GM12878 (cell line): ENCODE data around the gene DAAM2. TPM values are rescaled to one million over a fixed set of nuclear protein-coding genes. Genes with fewer than 3 reads are reported as not detected.

Source experiments
- ATAC-seq: fragments of 200-7000 bp; cut with Tn5 transposase; 3 replicates; pipeline ENCODE4 v1.9.1; 2020; ENCODE audit warnings: mild to moderate bottlenecking, moderate library complexity
- BruUV-seq: library from RNA; stranded (reverse); fragments of 400-500 nt; replicated peaks from 2 replicates; lab custom pipeline; 2021; lab: Mats Ljungman, UMichigan
- CTCF ChIA-PET: fragments of 300-600 bp; sonication (Branson Sonifier 250); formaldehyde crosslinking; extraction: SDS; loops from one replicate; lab custom pipeline; 2021; ENCODE audit warnings: inconsistent platforms; lab: Yijun Ruan, JAX
- POLR2A ChIA-PET: fragments of 350-600 bp; formaldehyde crosslinking; extraction: SDS; loops from one replicate; lab custom pipeline; 2021; ENCODE audit warnings: inconsistent platforms; lab: Charles Lee
- RAD21 ChIA-PET: fragments of 300-600 bp; sonication (Branson Sonifier 250); formaldehyde crosslinking; loops from one replicate; lab custom pipeline; 2023; ENCODE audit warnings: antibody characterized with exemption; ENCODE audit not compliant: unreplicated experiment; lab: Charles Lee
- SMC1A ChIA-PET: fragments of 300-600 bp; sonication (Branson Sonifier 250); formaldehyde crosslinking; loops from one replicate; lab custom pipeline; 2023; ENCODE audit not compliant: unreplicated experiment, uncharacterized antibody; lab: Charles Lee
- DNase-seq: peaks from one replicate; pipeline ENCODE4 v3.0.0-alpha.2; 2011; ENCODE audit warnings: low read depth, low spot score
- FAIRE-seq: peaks from 3 replicates; lab custom pipeline; 2011; peaks lifted over from hg19 to GRCh38; lab: Jason Lieb, UNC
- H2AFZ ChIP-seq: 2 replicates; pipeline ENCODE4 v1.6.0; 2011; ENCODE audit warnings: low read depth, low read length, control low read depth; ENCODE audit not compliant: control insufficient read depth
- H3K27ac ChIP-seq: 2 replicates; pipeline ENCODE4 v1.5.1; 2011; ENCODE audit warnings: control low read depth; ENCODE audit not compliant: control insufficient read depth, insufficient read depth
- H3K27me3 ChIP-seq, 2 experiments: replicated peaks in 1 of 2; 2 replicates each; pipeline versions ENCODE4 v1.6.0 to v1.6.1; 2011; ENCODE audit warnings: low read length in 1 of 2; ENCODE audit not compliant: control insufficient read depth in 2 of 2, insufficient read depth in 2 of 2
- H3K36me3 ChIP-seq, 2 experiments: 2 replicates each; pipeline ENCODE4 v1.5.1; 2011; ENCODE audit warnings: low read length in 1 of 2; ENCODE audit not compliant: control insufficient read depth in 2 of 2, insufficient read depth in 2 of 2
- H3K4me1 ChIP-seq: 2 replicates; pipeline ENCODE4 v1.6.1; 2011; ENCODE audit warnings: mild to moderate bottlenecking, low read length, moderate library complexity, mixed read lengths; ENCODE audit not compliant: control insufficient read depth, insufficient read depth
- H3K4me2 ChIP-seq: 2 replicates; pipeline ENCODE4 v1.6.0; 2011; ENCODE audit warnings: control low read depth; ENCODE audit not compliant: control insufficient read depth, insufficient read depth
- H3K4me3 ChIP-seq: fragments of 200-600 bp; sonication (generic); 2 replicates; pipeline ENCODE4 v1.5.1; 2016
- H3K79me2 ChIP-seq: 2 replicates; pipeline ENCODE4 v1.6.0; 2011; ENCODE audit warnings: low read length; ENCODE audit not compliant: control insufficient read depth, insufficient read depth
- H3K9ac ChIP-seq: 2 replicates; pipeline ENCODE4 v1.8.0; 2011; ENCODE audit warnings: low read length, control low read depth, mixed read lengths; ENCODE audit not compliant: control insufficient read depth, insufficient read depth
- H3K9me3 ChIP-seq: replicated peaks from 3 replicates; pipeline ENCODE4 v1.5.1; 2011; ENCODE audit warnings: mild to moderate bottlenecking, low read length; ENCODE audit not compliant: control insufficient read depth, insufficient read depth
- H4K20me1 ChIP-seq: 2 replicates; pipeline ENCODE4 v1.6.0; 2011; ENCODE audit not compliant: control insufficient read depth, insufficient read depth
- SUZ12 ChIP-seq: fragments of 200-600 bp; sonication (generic); IDR thresholded peaks from one replicate; pipeline ENCODE4 v1.6.1; 2018; ENCODE audit warnings: antibody characterized with exemption, mild to moderate bottlenecking; ENCODE audit not compliant: unreplicated experiment
- WGBS: methylation state at CpG from one replicate; pipeline ENCODE4 v1.1.6; 2016; ENCODE audit warnings: low lambda C conversion rate; ENCODE audit not compliant: insufficient replicate concordance, insufficient coverage; ENCODE audit errors: missing lambda C conversion rate; 5-methylcytosine and 5-hydroxymethylcytosine counted together
- in situ Hi-C: fragments of 300-500 bp; cut with MboI; formaldehyde crosslinking; loops from 9 replicates; pipeline ENCODE4 v1.14.3; 2018; ENCODE audit warnings: mixed read lengths
- intact Hi-C: fragments of 100-400 bp; cut with micrococcal nuclease; formaldehyde crosslinking; loops from one replicate; pipeline ENCODE4 v1.14.2; 2022; ENCODE audit not compliant: unreplicated experiment
- polyA plus RNA-seq, 11 experiments: library from polyadenylated mRNA; depleted of rRNA in 4 of 11; unstranded in 6 of 11; stranded (reverse) in 5 of 11; fragments of >200 nt; fragmentation: Nextera tagmentation in 4 of 11; fragmentation: Illumina TruSeq in 1 of 11; extraction: Ambion mirVana in 4 of 11; extraction: Trizol in 1 of 11; gene quantifications; 1 replicate in 1 of 11; 2 replicates in 10 of 11; pipeline versions ENCODE4 v1.2.1 to v1.2.3, GENCODE V29; 2011 to 2016; ENCODE audit warnings: inconsistent platforms in 2 of 11, missing spikeins in 2 of 11, low read depth in 1 of 11
- total RNA-seq, 4 experiments: library from RNA; depleted of rRNA in 3 of 4; stranded (reverse); fragments of >200 nt in 3 of 4; fragmentation: Illumina TruSeq in 1 of 4; extraction: Trizol in 1 of 4; gene quantifications; 2 replicates each; pipeline versions ENCODE4 v1.2.1 to v1.2.3, GENCODE V29; 2013 to 2021
- TF ChIP-seq, protein P1 (sequence below): fragments of 450-650 bp; IDR thresholded peaks from 2 replicates; pipeline ENCODE4 v1.6.1; 2017; ENCODE audit warnings: mild to moderate bottlenecking
- TF ChIP-seq, protein P2 (sequence below): IDR thresholded peaks from 2 replicates; pipeline ENCODE4 v1.6.1; 2012; ENCODE audit warnings: low read length, inconsistent platforms

The DAAM2 gene
- total and polyA plus RNA-seq, 10 of the 15 experiments (the other 5 are each of a cell fraction or from before 2014, with no cell fraction given), result 0.05 to 0.22 TPM; not detected in 8

DNA sequence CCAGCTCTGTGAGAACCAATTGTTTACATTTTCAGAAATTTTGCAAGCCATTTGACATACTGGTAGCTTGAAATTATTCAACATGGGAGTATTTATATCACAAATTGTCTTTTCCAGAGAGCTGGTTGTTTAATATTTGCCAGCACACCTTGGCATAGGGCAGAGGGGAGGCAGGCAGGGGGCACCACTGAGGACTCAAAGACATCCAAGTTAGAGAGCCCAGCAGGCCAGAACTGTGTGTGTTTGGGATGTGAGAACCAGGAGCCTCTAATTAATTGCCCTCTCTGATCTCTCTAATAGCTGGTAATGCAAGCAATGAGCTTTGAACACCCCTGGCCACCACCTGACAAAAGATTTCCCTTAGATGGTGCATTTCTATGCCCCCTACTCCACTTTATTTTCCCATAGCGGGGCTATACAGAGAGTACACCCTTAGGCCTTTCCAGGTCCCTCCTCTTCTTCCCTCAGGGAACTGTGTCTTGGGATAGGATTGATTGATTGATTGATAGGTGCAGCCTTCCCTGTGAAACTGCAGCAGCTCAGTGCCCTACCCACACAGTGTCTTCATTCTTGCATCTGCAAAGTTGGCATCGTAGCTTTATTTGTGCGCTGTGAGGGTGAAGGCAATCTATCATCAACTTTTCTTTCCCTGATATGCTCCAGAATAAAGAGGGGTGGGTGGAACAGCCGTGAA, 112.9 kb downstream of the DAAM2 start:
- no peak overlapping the region for H3K4me3 ChIP-seq

More for the DNA sequence above, 112.9 kb downstream of the DAAM2 start:
- H3K27ac ChIP-seq, result no peak overlapping the region
- CTCF ChIA-PET, result interaction anchor here (1.7 kb wide), 1 partner anchor 114 kb away, joined by 6 read pairs; no protein-coding TSS in a partner anchor
- H3K36me3 ChIP-seq, result no peaks in the 10 kb centered on the region
- RAD21 ChIA-PET, result no interaction called here
- H3K27me3 ChIP-seq, result peaks cover 0 to 1% of the 10 kb centered on the region in 2 experiments; a peak in 1 of 4 replicates
- no peak overlapping the region for H3K9ac ChIP-seq
- POLR2A ChIA-PET, result no interaction called here
- FAIRE-seq (no peak), DNase-seq (no peak), ATAC-seq (no peak)
- no peak overlapping the region for H3K4me2 ChIP-seq
- intact Hi-C loops, result no loop called here
- 25% methylated on average over 4 of the region's 4 CpGs for WGBS
- TF ChIP-seq, protein P1, sequence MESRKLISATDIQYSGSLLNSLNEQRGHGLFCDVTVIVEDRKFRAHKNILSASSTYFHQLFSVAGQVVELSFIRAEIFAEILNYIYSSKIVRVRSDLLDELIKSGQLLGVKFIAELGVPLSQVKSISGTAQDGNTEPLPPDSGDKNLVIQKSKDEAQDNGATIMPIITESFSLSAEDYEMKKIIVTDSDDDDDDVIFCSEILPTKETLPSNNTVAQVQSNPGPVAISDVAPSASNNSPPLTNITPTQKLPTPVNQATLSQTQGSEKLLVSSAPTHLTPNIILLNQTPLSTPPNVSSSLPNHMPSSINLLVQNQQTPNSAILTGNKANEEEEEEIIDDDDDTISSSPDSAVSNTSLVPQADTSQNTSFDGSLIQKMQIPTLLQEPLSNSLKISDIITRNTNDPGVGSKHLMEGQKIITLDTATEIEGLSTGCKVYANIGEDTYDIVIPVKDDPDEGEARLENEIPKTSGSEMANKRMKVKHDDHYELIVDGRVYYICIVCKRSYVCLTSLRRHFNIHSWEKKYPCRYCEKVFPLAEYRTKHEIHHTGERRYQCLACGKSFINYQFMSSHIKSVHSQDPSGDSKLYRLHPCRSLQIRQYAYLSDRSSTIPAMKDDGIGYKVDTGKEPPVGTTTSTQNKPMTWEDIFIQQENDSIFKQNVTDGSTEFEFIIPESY, result no peak
- TF ChIP-seq SUZ12, result no peak
- TF ChIP-seq, protein P2, sequence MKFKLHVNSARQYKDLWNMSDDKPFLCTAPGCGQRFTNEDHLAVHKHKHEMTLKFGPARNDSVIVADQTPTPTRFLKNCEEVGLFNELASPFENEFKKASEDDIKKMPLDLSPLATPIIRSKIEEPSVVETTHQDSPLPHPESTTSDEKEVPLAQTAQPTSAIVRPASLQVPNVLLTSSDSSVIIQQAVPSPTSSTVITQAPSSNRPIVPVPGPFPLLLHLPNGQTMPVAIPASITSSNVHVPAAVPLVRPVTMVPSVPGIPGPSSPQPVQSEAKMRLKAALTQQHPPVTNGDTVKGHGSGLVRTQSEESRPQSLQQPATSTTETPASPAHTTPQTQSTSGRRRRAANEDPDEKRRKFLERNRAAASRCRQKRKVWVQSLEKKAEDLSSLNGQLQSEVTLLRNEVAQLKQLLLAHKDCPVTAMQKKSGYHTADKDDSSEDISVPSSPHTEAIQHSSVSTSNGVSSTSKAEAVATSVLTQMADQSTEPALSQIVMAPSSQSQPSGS, result no peak
- no peak overlapping the region for H2AFZ ChIP-seq
- in situ Hi-C loops, result no loop called here
- H3K79me2 ChIP-seq, result no peaks in the 10 kb centered on the region
- no peaks in the 10 kb centered on the region for H3K4me1 ChIP-seq
- no peaks in the 10 kb centered on the region for H3K9me3 ChIP-seq
- SMC1A ChIA-PET, result interaction anchor here (0.9 to 1.7 kb wide), 3 partner anchors 10 to 428 kb away, joined by 3 read pairs; no protein-coding TSS in a partner anchor
- H4K20me1 ChIP-seq, result no peaks in the 10 kb centered on the region
- no TSS peak for BruUV-seq
